HepG2 (cell line): ENCODE results near the gene KIAA0930. TPM values are rescaled to one million over a fixed set of nuclear protein-coding genes. Genes with fewer than 3 reads are reported as not detected.

Experiments used
- ETV6 ChIP-seq: sonication (generic); formaldehyde crosslinking; conservative IDR thresholded peaks from 2 replicates; pipeline ENCODE4 v1.4.0; 2020; ENCODE audit warnings: missing genetic modification reagents
- JDP2 ChIP-seq: sonication (generic); formaldehyde crosslinking; IDR thresholded peaks from 2 replicates; pipeline ENCODE4 v1.8.1; 2022; ENCODE audit warnings: missing genetic modification reagents, borderline replicate concordance
- KDM6A ChIP-seq: IDR thresholded peaks from 2 replicates; pipeline ENCODE4 v1.6.1; 2016; ENCODE audit warnings: low read depth
- MAZ ChIP-seq, 2 experiments: sonication (generic) in 1 of 2; formaldehyde crosslinking in 1 of 2; IDR thresholded peaks; 2 replicates each; pipeline versions ENCODE4 v1.5.0 to v1.6.1; 2012 to 2020; ENCODE audit warnings: low read depth in 2 of 2, mild to moderate bottlenecking in 2 of 2, borderline replicate concordance in 1 of 2, improper control_type of control experiment in 1 of 2, low read length in 1 of 2, missing genetic modification reagents in 1 of 2, moderate library complexity in 1 of 2
- NR3C1 ChIP-seq: sonication (generic); formaldehyde crosslinking; IDR thresholded peaks from 2 replicates; pipeline ENCODE4 v1.4.0; 2020; ENCODE audit warnings: missing genetic modification reagents
- PHF21A ChIP-seq: sonication (generic); formaldehyde crosslinking; IDR thresholded peaks from 2 replicates; pipeline ENCODE4 v1.5.0; 2020; ENCODE audit warnings: mild to moderate bottlenecking, missing genetic modification reagents
- SATB2 ChIP-seq: sonication (generic); formaldehyde crosslinking; IDR thresholded peaks from 2 replicates; pipeline ENCODE4 v1.5.0; 2020; ENCODE audit warnings: missing genetic modification reagents
- SIX4 ChIP-seq: sonication (generic); formaldehyde crosslinking; IDR thresholded peaks from 2 replicates; pipeline ENCODE4 v1.4.0; 2020; ENCODE audit warnings: missing genetic modification reagents
- SKIL ChIP-seq: sonication (generic); formaldehyde crosslinking; IDR thresholded peaks from 2 replicates; pipeline ENCODE4 v1.8.0; 2022; ENCODE audit warnings: missing genetic modification reagents, mild to moderate bottlenecking, moderate library complexity, borderline replicate concordance
- TRIM24 ChIP-seq: sonication (generic); formaldehyde crosslinking; IDR thresholded peaks from 2 replicates; pipeline ENCODE4 v1.8.0; 2022; ENCODE audit warnings: mild to moderate bottlenecking, missing genetic modification reagents
- TSC22D2 ChIP-seq: sonication (generic); formaldehyde crosslinking; IDR thresholded peaks from 2 replicates; pipeline ENCODE4 v1.5.1; 2020; ENCODE audit warnings: missing genetic modification reagents, mild to moderate bottlenecking, borderline replicate concordance
- ZNF232 ChIP-seq: sonication (generic); formaldehyde crosslinking; IDR thresholded peaks from 2 replicates; pipeline ENCODE4 v1.4.0; 2020; ENCODE audit warnings: missing genetic modification reagents, borderline replicate concordance
- ZNF407 ChIP-seq: sonication (generic); formaldehyde crosslinking; IDR thresholded peaks from one replicate; pipeline ENCODE4 v1.5.1; 2020; ENCODE audit warnings: mild to moderate bottlenecking, missing genetic modification reagents; ENCODE audit errors: not compliant biosample characterization
- ZNF737 ChIP-seq: sonication (generic); formaldehyde crosslinking; IDR thresholded peaks from 2 replicates; pipeline ENCODE4 v1.5.0; 2020; ENCODE audit warnings: missing genetic modification reagents, mild to moderate bottlenecking, borderline replicate concordance
- ZUFSP ChIP-seq: sonication (generic); formaldehyde crosslinking; IDR thresholded peaks from 2 replicates; pipeline ENCODE4 v1.9.0; 2021; ENCODE audit warnings: missing genetic modification reagents, mild to moderate bottlenecking, borderline replicate concordance
- polyA plus RNA-seq, 8 experiments: library from polyadenylated mRNA; depleted of rRNA in 3 of 8; stranded (reverse) in 7 of 8; unstranded in 1 of 8; fragments of >200 nt; fragmentation: Illumina TruSeq in 4 of 8; extraction: Trizol in 4 of 8; gene quantifications; 2 replicates each; pipeline versions ENCODE4 v1.2.1 to v1.2.3, GENCODE V29; 2011 to 2016; ENCODE audit warnings: low read depth in 4 of 8, missing spikeins in 1 of 8, mixed read lengths in 1 of 8; ENCODE audit not compliant: insufficient read depth in 1 of 8
- total RNA-seq, 5 experiments: library from RNA; depleted of rRNA; stranded (reverse); fragments of >200 nt; fragmentation: Illumina TruSeq; extraction: Trizol; gene quantifications; 2 replicates each; pipeline ENCODE4 v1.2.3, GENCODE V29; 2016; ENCODE audit warnings: low read depth in 1 of 5

Gene KIAA0930
- total and polyA plus RNA-seq, 2 of the 13 experiments (the other 11 are each of a cell fraction or from before 2014, with no cell fraction given), result 27.0 to 38.2 TPM

- no peak for TF ChIP-seq SKIL (CRISPR knock-in tag)
- no peak for TF ChIP-seq ZNF737
- TF ChIP-seq ZUFSP (CRISPR knock-in tag), result no peak
- TF ChIP-seq TSC22D2, result 0 out of 2 replicates have a peak, but pooled peaks have one; percentile 66
- no peak for TF ChIP-seq KDM6A (CRISPR knock-in tag)
- TF ChIP-seq SIX4 (CRISPR knock-in tag), result peak; percentile 65; the same call in 1 of the 2 replicates
- TF ChIP-seq NR3C1 (CRISPR knock-in tag), result no peak
- no peak for TF ChIP-seq TRIM24 (CRISPR knock-in tag)
- no peak for TF ChIP-seq JDP2 (CRISPR knock-in tag)
- peak; percentile 29 for TF ChIP-seq ZNF407 (CRISPR knock-in tag)
- TF ChIP-seq SATB2 (CRISPR knock-in tag), result no peak
- 0 out of 2 replicates have a peak, but pooled peaks have one; percentile 44 for TF ChIP-seq ETV6
- peak; percentile 70; the same call in 1 of the 2 replicates for TF ChIP-seq PHF21A (CRISPR knock-in tag)
- TF ChIP-seq ZNF232 (CRISPR knock-in tag), result no peak
- TF ChIP-seq MAZ (IDR thresholded peaks at IDR 0.05; ENCODE audit: borderline replicate concordance, low read depth, low read length), result no peak
- TF ChIP-seq MAZ (CRISPR knock-in tag; IDR thresholded peaks at IDR 0.05; ENCODE audit: low read depth), result peak; percentile 70; the same call in 1 of the 2 replicates
- TF ChIP-seq, all 625 proteins: peak for 195
Measured at GRCh38 chr22:45263463-45264269, 23.0 kb upstream of the KIAA0930 start (continued).
